Naive thymus-derived CD4-positive, alpha-beta T cell (primary cell): ENCODE results near the gene CFAP210. TPM values are rescaled to one million over a fixed set of nuclear protein-coding genes. Genes with fewer than 3 reads are reported as not detected.

Source experiments
- ATAC-seq: fragments of 150-1000 bp; cut with Tn5 transposase; 2 replicates; pipeline ENCODE4 v1.10.0; 2021; ENCODE audit warnings: mild to moderate bottlenecking, moderate library complexity
- CTCF ChIA-PET: fragments of 350-600 bp; sonication (Branson Sonifier 250); formaldehyde crosslinking; loops from one replicate; lab custom pipeline; 2021; ENCODE audit warnings: antibody characterized with exemption; lab: Charles Lee
- POLR2A ChIA-PET: fragments of 350-600 bp; sonication (Branson Sonifier 250); formaldehyde crosslinking; loops from one replicate; lab custom pipeline; 2021; ENCODE audit warnings: antibody characterized with exemption, inconsistent platforms; lab: Charles Lee
- DNase-seq, 9 donors: peaks; one replicate each; pipeline versions ENCODE4 v3.0.0 to v3.0.0-alpha.2; 2020 to 2022; ENCODE audit warnings: mixed read lengths in 1 of 9
- H3K27ac ChIP-seq: one replicate; pipeline ENCODE4 v1.7.0; 2013; ENCODE audit warnings: mild to moderate bottlenecking, low read depth, low read length, moderate library complexity
- H3K27me3 ChIP-seq, 2 donors: one replicate each; pipeline ENCODE4 v1.7.0; 2013; ENCODE audit warnings: low read length in 2 of 2, mild to moderate bottlenecking in 2 of 2, moderate library complexity in 2 of 2; ENCODE audit not compliant: control insufficient read depth in 2 of 2, insufficient read depth in 2 of 2
- H3K36me3 ChIP-seq, 3 experiments: 1 replicate in 2 of 3; 2 replicates in 1 of 3; pipeline ENCODE4 v1.7.0; 2013; ENCODE audit warnings: low read length in 3 of 3, mild to moderate bottlenecking in 3 of 3, moderate library complexity in 1 of 3; ENCODE audit not compliant: insufficient read depth in 3 of 3, control insufficient read depth in 2 of 3
- H3K4me1 ChIP-seq, 2 donors: one replicate each; pipeline ENCODE4 v1.7.0; 2013; ENCODE audit warnings: low read length in 2 of 2, mild to moderate bottlenecking in 2 of 2, moderate library complexity in 1 of 2; ENCODE audit not compliant: control insufficient read depth in 2 of 2, insufficient read depth in 2 of 2
- H3K4me3 ChIP-seq: 2 replicates; pipeline ENCODE4 v1.7.0; 2013; ENCODE audit warnings: mild to moderate bottlenecking, low read length
- H3K9me3 ChIP-seq, 3 experiments: 1 replicate in 2 of 3; 2 replicates in 1 of 3; pipeline ENCODE4 v1.7.0; 2013; ENCODE audit warnings: low read length in 3 of 3; ENCODE audit not compliant: control insufficient read depth in 2 of 3
- H3K27ac Mint-ChIP-seq, 9 donors: one replicate each; pipeline ENCODE4 v1.8.0; 2020 to 2022; ENCODE audit warnings: mixed read lengths in 9 of 9, mild to moderate bottlenecking in 8 of 9, moderate library complexity in 5 of 9, inconsistent platforms in 2 of 9
- H3K27me3 Mint-ChIP-seq, 5 donors: one replicate each; pipeline ENCODE4 v1.8.0; 2021 to 2022; ENCODE audit warnings: mixed read lengths in 5 of 5, mild to moderate bottlenecking in 1 of 5
- H3K36me3 Mint-ChIP-seq, 5 donors: one replicate each; pipeline ENCODE4 v1.8.0; 2020 to 2022; ENCODE audit warnings: mixed read lengths in 5 of 5, mild to moderate bottlenecking in 3 of 5, inconsistent platforms in 1 of 5
- H3K4me1 Mint-ChIP-seq, 7 donors: one replicate each; pipeline ENCODE4 v1.8.0; 2020 to 2022; ENCODE audit warnings: mixed read lengths in 7 of 7, mild to moderate bottlenecking in 3 of 7, inconsistent platforms in 1 of 7
- H3K4me3 Mint-ChIP-seq, 10 donors: one replicate each; pipeline ENCODE4 v1.8.0; 2020 to 2022; ENCODE audit warnings: mild to moderate bottlenecking in 10 of 10, mixed read lengths in 10 of 10, moderate library complexity in 6 of 10, inconsistent platforms in 2 of 10
- H3K9me3 Mint-ChIP-seq, 11 donors: one replicate each; pipeline ENCODE4 v1.8.0; 2020 to 2022; ENCODE audit warnings: mixed read lengths in 11 of 11, mild to moderate bottlenecking in 4 of 11, inconsistent platforms in 1 of 11, moderate library complexity in 1 of 11
- intact Hi-C, 2 donors: fragments of 100-400 bp; cut with micrococcal nuclease; formaldehyde crosslinking; loops; one replicate each; pipeline ENCODE4 v1.15.1; 2023
- polyA plus RNA-seq, 2 donors: library from polyadenylated mRNA; unstranded; fragments of 300-500 nt; fragmentation: Illumina TruSeq; gene quantifications; one replicate each; pipeline ENCODE4 v1.2.3, GENCODE V29; 2021
- total RNA-seq, 6 experiments: library from RNA in 5 of 6; stranded (reverse) in 5 of 6; gene quantifications; 1 replicate in 5 of 6; 2 replicates in 1 of 6; pipeline ENCODE4 v1.2.3 and lab custom pipeline; 2021 to 2026

CFAP210 gene, protein sequence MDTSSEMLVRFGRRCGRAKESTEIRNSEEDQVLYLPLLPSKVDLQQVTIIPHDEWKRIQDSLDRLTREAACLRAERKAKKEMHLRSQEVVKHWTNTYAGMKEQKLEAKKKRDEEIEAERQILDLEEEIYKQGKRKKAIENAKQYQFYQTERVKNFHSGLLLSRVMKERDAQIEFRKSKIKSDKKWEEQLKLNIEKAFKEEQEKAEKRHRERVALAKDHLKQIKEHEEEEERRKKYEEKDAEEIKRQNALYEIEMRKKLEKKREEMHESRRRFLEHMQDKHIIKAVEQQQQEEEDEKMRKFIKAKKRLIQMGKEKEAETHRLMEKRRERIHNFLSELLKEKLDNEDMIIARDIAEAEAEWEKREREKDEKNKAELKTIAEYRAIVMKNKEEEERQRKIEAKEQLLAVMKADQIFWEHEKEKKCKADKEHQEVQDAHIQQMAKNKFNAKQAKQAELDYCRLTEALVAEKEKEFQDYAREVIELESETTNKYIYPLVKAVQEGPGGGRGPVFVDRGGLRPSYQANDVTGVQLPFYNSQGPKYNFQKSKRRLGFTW
- 1 to 10 TPM in 2 of 5 experiments, not detected in 3; 1.0 to 3.6 TPM for total RNA-seq
- not detected for polyA plus RNA-seq
- total RNA-seq (lab: John Stamatoyannopoulos, UW), result 6.5 reads per million, percentile 28 among the genes with 10 or more reads in this experiment

DNA sequence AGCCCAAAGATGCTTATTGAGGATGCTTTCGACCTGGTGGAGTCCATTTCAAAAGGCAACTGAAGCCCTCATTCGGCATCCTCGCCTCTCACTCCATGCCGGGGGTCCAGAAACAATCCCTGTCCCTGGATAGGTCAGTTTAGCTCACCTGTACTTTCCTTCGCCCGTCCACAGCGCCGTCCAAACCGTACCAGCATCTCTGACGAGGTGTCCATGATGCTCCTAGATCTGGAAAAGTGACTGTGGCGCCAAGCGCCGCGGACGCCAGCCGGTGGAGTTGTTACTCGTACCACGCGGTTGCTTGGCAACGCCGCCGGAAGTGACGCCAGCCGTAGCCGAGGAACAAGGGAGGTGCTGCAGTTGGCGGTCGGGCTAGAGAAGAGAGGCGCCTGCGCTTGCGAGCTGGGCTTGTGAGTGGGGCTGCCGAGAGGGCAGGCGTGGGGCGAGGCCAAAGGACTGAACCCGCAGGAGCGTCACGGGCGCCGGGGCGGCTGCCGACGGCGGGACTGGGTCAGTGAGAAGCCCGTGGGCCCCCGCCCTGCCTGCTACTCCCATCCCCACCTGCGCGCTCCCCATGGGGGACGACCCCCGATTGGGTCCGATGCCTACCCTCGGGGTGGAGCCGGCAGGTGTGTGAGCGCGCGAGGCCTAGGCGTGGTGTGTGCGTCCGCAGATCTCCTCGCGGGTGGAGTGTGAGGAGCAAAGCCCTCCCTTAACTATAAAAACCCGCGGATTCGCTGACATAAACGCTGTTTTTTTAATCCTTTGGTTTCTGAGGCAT lies at the start of gene CFAP210, which contains the start of gene PHOSPHO2:
CFAP210 (minus strand) TSS at position 293 of the 781 bp plus-strand sequence; CDS start at position 215, 78 bp downstream.
PHOSPHO2 (plus strand) TSS at position 357 of the 781 bp plus-strand sequence. CDS start 6,503 bp downstream, outside the sequence.
- Mint-ChIP-seq H3K4me1 (peaks cover 5 to 22% (median 18%) of the 10 kb centered on the region in 7 donors), H3K36me3 (peaks cover 3 to 20% (median 15%) of the 10 kb centered on the region in 5 donors), H3K4me3 (peak within 1 kb of the TSS; percentile 86 to 98 (median 90)), H3K27me3 (peaks cover 0 to 30% (median 10%) of the 10 kb centered on the region in 5 donors), H3K9me3 (peaks cover 0 to 25% (median 14%) of the 10 kb centered on the region in 11 donors), H3K27ac (peak within 1 kb of the TSS; percentile 88 to 100 (median 99))
- DNase-seq (peak; percentile 96 to 99 (median 98)), ATAC-seq (peak; percentile 96)
- CTCF ChIA-PET, result interaction anchor here (1.0 kb wide), 1 partner anchor 131 kb away, joined by 4 read pairs; no protein-coding TSS in a partner anchor
- H3K27ac ChIP-seq, result peak within 1 kb of the TSS; percentile 87
- intact Hi-C loops, result loop anchor here (1.0 to 5.0 kb wide), 12 partner anchors 38 to 1740 kb away; partner anchors contain the start of genes BBS5 (in 2 of the 2), FASTKD1 (in 2 of the 2), PPIG (in 2 of the 2) and UBR3 (in 2 of the 2)
- POLR2A ChIA-PET, result interaction anchor here (0.7 to 2.5 kb wide), 3 partner anchors 104 to 111 kb away, joined by 3 to 8 read pairs (median 3); partner anchors contain the start of gene SSB
- H3K36me3 ChIP-seq, result no peaks in the 10 kb centered on the region
- no peaks in the 10 kb centered on the region for H3K9me3 ChIP-seq
- H3K4me3 ChIP-seq, result peak within 1 kb of the TSS; percentile 61
- no peaks in the 10 kb centered on the region for H3K27me3 ChIP-seq
- peaks cover 5 to 6% of the 10 kb centered on the region in 2 donors for H3K4me1 ChIP-seq

DNA sequence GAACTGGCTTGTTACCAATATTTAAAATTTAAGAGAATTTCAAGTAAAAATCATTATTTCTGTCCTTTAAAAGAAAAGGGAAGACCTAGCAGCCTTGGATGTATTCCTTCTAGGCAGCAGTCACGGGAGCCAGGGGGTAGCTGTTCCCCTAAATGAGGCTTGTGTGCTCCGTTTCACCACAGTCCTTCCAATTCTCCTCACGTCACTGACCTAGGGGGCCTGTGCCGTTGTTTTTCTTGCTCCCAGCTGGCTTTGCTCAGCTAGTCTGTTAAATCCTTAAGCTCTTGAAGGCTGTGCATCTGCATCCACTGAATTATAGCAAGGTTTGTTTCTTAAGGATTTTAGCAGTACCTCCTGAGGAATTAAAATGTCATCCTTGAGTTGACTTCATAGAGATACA lies 49.3 kb upstream of the CFAP210 start:
- Mint-ChIP-seq H3K27me3 (peaks cover 0 to 4% (median 0%) of the 10 kb centered on the region in 5 donors), H3K4me3 (no peak overlapping the region), H3K36me3 (peaks cover 0 to 13% (median 6%) of the 10 kb centered on the region in 5 donors), H3K27ac (no peak overlapping the region), H3K4me1 (peaks cover 0 to 8% (median 7%) of the 10 kb centered on the region in 7 donors), H3K9me3 (peaks cover 0 to 6% (median 0%) of the 10 kb centered on the region in 11 donors)
- Histone ChIP-seq H3K27me3 (no peaks in the 10 kb centered on the region), H3K4me3 (no peak overlapping the region), H3K9me3 (no peaks in the 10 kb centered on the region), H3K27ac (no peak overlapping the region), H3K36me3 (no peaks in the 10 kb centered on the region), H3K4me1 (no peaks in the 10 kb centered on the region)
- ATAC-seq (no peak), DNase-seq (no peak)
- POLR2A ChIA-PET, result no interaction called here
- CTCF ChIA-PET, result no interaction called here
- intact Hi-C loops, result no loop called here

DNA sequence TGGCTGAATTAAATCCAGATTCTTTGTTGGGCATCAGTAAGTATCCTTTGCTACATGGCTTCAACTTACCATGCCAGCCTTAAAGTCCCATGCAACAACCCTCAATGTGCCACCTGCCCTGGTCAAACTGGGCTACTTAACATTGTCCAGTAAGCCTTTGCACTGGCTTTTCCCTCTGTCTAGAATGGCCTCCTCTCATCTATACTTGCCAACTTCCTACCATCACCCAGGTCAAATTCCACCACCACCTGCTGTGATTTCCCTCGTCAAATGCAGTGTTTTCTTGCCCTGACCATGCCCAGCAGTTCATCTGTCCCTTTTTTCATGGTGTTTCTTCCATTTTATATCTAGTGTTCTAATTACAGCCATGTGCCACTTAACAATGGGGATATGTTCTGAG lies 45.1 kb upstream of the CFAP210 start:
- Mint-ChIP-seq H3K36me3 (peaks cover 0 to 18% (median 5%) of the 10 kb centered on the region in 5 donors), H3K9me3 (peaks cover 0 to 6% (median 0%) of the 10 kb centered on the region in 11 donors), H3K27ac (no peak overlapping the region), H3K27me3 (peaks cover 19 to 29% (median 27%) of the 10 kb centered on the region in 5 donors), H3K4me3 (no peak overlapping the region), H3K4me1 (peaks cover 0 to 13% (median 8%) of the 10 kb centered on the region in 7 donors)
- Histone ChIP-seq H3K27me3 (peaks cover 0 to 21% of the 10 kb centered on the region in 2 donors), H3K27ac (no peak overlapping the region), H3K9me3 (no peaks in the 10 kb centered on the region), H3K4me1 (peaks cover 3% of the 10 kb centered on the region in 2 donors), H3K4me3 (no peak overlapping the region), H3K36me3 (no peaks in the 10 kb centered on the region)
- ATAC-seq (no peak), DNase-seq (no peak)
- CTCF ChIA-PET, result no interaction called here
- POLR2A ChIA-PET, result no interaction called here
- intact Hi-C loops, result no loop called here

DNA sequence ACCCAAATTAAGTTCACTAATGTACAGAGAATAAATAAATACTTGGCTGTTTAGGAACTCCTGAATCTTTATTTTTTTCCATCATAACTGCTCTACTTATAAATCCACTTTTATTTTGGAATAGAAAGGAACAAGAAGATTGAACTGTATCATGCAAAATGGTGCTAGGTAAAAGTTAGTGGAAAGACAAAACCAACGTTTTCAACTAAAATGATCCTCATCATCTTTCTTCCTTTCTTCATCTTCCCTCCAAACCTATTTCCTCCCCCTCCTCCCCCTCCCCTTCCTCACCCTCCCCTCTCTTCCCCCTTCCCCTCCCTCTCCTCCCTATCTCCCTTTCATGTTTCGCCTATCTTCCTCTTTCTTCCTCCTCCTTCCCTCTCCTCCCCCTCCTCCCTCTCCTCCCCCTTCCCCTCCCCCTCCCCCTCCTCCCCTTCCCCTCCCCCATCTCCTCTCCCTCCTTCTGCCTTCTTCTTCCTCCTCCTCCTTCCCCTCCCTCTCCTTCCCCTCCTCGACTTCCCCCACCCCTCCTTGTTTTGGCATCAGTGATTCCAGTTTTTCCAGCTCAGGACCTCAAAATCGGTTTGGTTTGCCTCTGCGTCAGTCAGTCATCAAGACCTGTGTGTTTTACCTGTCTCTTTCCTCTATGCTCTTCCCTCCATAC lies 44.5 kb upstream of the CFAP210 start:
- DNase-seq (no peak), ATAC-seq (no peak)
- no peak overlapping the region for H3K4me3 ChIP-seq
- no peaks in the 10 kb centered on the region for H3K9me3 ChIP-seq
- H3K27ac ChIP-seq, result no peak overlapping the region
- H3K4me1 Mint-ChIP-seq, result peaks cover 0 to 13% (median 8%) of the 10 kb centered on the region in 7 donors
- H3K9me3 Mint-ChIP-seq, result peaks cover 0 to 6% (median 0%) of the 10 kb centered on the region in 11 donors
- intact Hi-C loops, result no loop called here
- POLR2A ChIA-PET, result no interaction called here
- peaks cover 0 to 12% (median 0%) of the 10 kb centered on the region in 5 donors for H3K36me3 Mint-ChIP-seq
- H3K27me3 Mint-ChIP-seq, result peaks cover 21 to 29% (median 28%) of the 10 kb centered on the region in 5 donors
- H3K27me3 ChIP-seq, result peaks cover 0 to 22% of the 10 kb centered on the region in 2 donors
- CTCF ChIA-PET, result no interaction called here
- no peak overlapping the region for H3K4me3 Mint-ChIP-seq
- H3K4me1 ChIP-seq, result peaks cover 3% of the 10 kb centered on the region in 2 donors
- no peaks in the 10 kb centered on the region for H3K36me3 ChIP-seq
- no peak overlapping the region for H3K27ac Mint-ChIP-seq

DNA sequence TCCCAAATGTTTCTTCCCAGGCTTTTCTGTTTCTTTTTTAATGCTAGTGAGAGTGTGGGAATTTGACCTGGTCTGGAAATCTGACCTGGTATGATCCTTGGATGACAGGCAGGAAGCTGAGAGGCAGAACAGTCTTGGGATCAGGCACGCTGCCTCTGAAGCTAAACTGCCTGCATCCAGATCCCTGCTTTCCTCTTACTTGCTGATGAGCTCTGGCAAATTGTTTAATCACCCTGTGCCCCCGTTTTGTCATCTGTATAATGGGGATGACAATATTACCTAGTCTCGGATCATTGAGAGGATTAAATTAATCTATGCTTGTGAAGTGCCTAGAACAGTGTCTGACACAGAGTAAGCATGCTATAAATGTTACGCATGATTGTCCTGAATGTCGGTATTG lies 42.7 kb upstream of the CFAP210 start:
- H3K4me3 ChIP-seq, result no peak overlapping the region
- Mint-ChIP-seq H3K4me1 (peaks cover 13 to 26% (median 18%) of the 10 kb centered on the region in 7 donors), H3K4me3 (no peak overlapping the region), H3K36me3 (peaks cover 0 to 12% (median 3%) of the 10 kb centered on the region in 5 donors), H3K27me3 (peaks cover 31 to 46% (median 45%) of the 10 kb centered on the region in 5 donors), H3K9me3 (peaks cover 0 to 6% (median 0%) of the 10 kb centered on the region in 11 donors), H3K27ac (no peak overlapping the region)
- ChIA-PET POLR2A (no interaction called here), CTCF (no interaction called here)
- peaks cover 7 to 8% of the 10 kb centered on the region in 2 donors for H3K4me1 ChIP-seq
- H3K27ac ChIP-seq, result no peak overlapping the region
- no peak for ATAC-seq
- no peaks in the 10 kb centered on the region for H3K9me3 ChIP-seq
- DNase-seq, result no peak
- no peaks in the 10 kb centered on the region for H3K36me3 ChIP-seq
- peaks cover 0 to 22% of the 10 kb centered on the region in 2 donors for H3K27me3 ChIP-seq
- intact Hi-C loops, result no loop called here
